ENCODE results near the gene GRIA3. TPM values are rescaled to one million over a fixed set of nuclear protein-coding genes. Genes with fewer than 3 reads are reported as not detected.

GRIA3 gene
- total and polyA plus RNA-seq, 4 donors = 0.05 to 2.0 (median 0.37) TPM

- ATAC-seq (ENCODE audit: insufficient read depth, low FRiP score) (no peak), DNase-seq (no peak)
- 62 to 74% methylated on average over 3 of the region's 3 CpGs for WGBS, 2 donors
- H3K9ac ChIP-seq (ENCODE audit: insufficient read depth in 1 of 2, low read length in 2 of 2) = no peak overlapping the region
- no peak overlapping the region for H3K4me3 ChIP-seq
- no peaks in the 10 kb centered on the region for H3K36me3 ChIP-seq (ENCODE audit: control insufficient read depth in 4 of 4, insufficient read depth in 4 of 4, low read length in 4 of 4)
- no peak overlapping the region for H3K27ac ChIP-seq (ENCODE audit: low read depth in 1 of 2, low read length in 1 of 2)
- no peaks in the 10 kb centered on the region for H3K4me1 ChIP-seq (ENCODE audit: control insufficient read depth in 5 of 5, insufficient read depth in 5 of 5, low read length in 5 of 5)
- peaks cover 0 to 3% (median 0%) of the 10 kb centered on the region in 3 donors for H3K27me3 ChIP-seq (ENCODE audit: control insufficient read depth in 3 of 3, insufficient read depth in 3 of 3, low read length in 2 of 3)
- TF ChIP-seq CTCF (IDR thresholded peaks at IDR 0.05; ENCODE audit: control extremely low read depth, extremely low read depth) = no peak
- H3K9me3 ChIP-seq (ENCODE audit: control insufficient read depth in 4 of 4, insufficient read depth in 3 of 4, low read length in 3 of 4) = no peaks in the 10 kb centered on the region
Observed at GRCh38 chrX:123447506-123447905, 263.4 kb downstream of the GRIA3 start.

- TF ChIP-seq CTCF (IDR thresholded peaks at IDR 0.05; ENCODE audit: control extremely low read depth, extremely low read depth) = no peak
- Histone ChIP-seq H3K27ac (ENCODE audit: low read depth in 1 of 2, low read length in 1 of 2) (no peak overlapping the region), H3K9me3 (ENCODE audit: control insufficient read depth in 4 of 4, insufficient read depth in 3 of 4, low read length in 3 of 4) (no peaks in the 10 kb centered on the region), H3K9ac (ENCODE audit: insufficient read depth in 1 of 2, low read length in 2 of 2) (no peak overlapping the region), H3K4me1 (ENCODE audit: control insufficient read depth in 5 of 5, insufficient read depth in 5 of 5, low read length in 5 of 5) (no peaks in the 10 kb centered on the region), H3K36me3 (ENCODE audit: control insufficient read depth in 4 of 4, insufficient read depth in 4 of 4, low read length in 4 of 4) (no peaks in the 10 kb centered on the region), H3K27me3 (ENCODE audit: control insufficient read depth in 3 of 3, insufficient read depth in 3 of 3, low read length in 2 of 3) (peaks cover 0 to 3% (median 0%) of the 10 kb centered on the region in 3 donors), H3K4me3 (no peak overlapping the region)
- 72 to 94% methylated on average over 4 of the region's 4 CpGs for WGBS, 2 donors
- DNase-seq = no peak
- no peak for ATAC-seq (ENCODE audit: insufficient read depth, low FRiP score)
Observed at GRCh38 chrX:123449335-123449734, 265.3 kb downstream of the GRIA3 start.

GRCh38 chrX:123450222-123450621 is 266.1 kb downstream of the GRIA3 start:
- 35 to 36% methylated on average over 3 of the region's 3 CpGs for WGBS, 2 donors
- Histone ChIP-seq H3K9ac (ENCODE audit: insufficient read depth in 1 of 2, low read length in 2 of 2) (no peak overlapping the region), H3K9me3 (ENCODE audit: control insufficient read depth in 4 of 4, insufficient read depth in 3 of 4, low read length in 3 of 4) (no peaks in the 10 kb centered on the region), H3K27me3 (ENCODE audit: control insufficient read depth in 3 of 3, insufficient read depth in 3 of 3, low read length in 2 of 3) (peaks cover 0 to 3% (median 0%) of the 10 kb centered on the region in 3 donors), H3K4me3 (no peak overlapping the region), H3K36me3 (ENCODE audit: control insufficient read depth in 4 of 4, insufficient read depth in 4 of 4, low read length in 4 of 4) (no peaks in the 10 kb centered on the region), H3K27ac (ENCODE audit: low read depth in 1 of 2, low read length in 1 of 2) (no peak overlapping the region), H3K4me1 (ENCODE audit: control insufficient read depth in 5 of 5, insufficient read depth in 5 of 5, low read length in 5 of 5) (no peaks in the 10 kb centered on the region)
- no peak for DNase-seq
- no peak for TF ChIP-seq CTCF (IDR thresholded peaks at IDR 0.05; ENCODE audit: control extremely low read depth, extremely low read depth)
- ATAC-seq (ENCODE audit: insufficient read depth, low FRiP score) = no peak
